Osteoblast (primary cell): ENCODE results near the gene CCBE1. TPM values are rescaled to one million over a fixed set of nuclear protein-coding genes. Genes with fewer than 3 reads are reported as not detected.

Experiments used
- DNase-seq: peaks from one replicate; pipeline ENCODE4 v3.0.0; 2011; ENCODE audit warnings: low spot score, mixed read lengths; ENCODE audit not compliant: insufficient read length; ENCODE audit errors: missing footprints
- H2AFZ ChIP-seq: 2 replicates; pipeline ENCODE4 v1.6.0; 2011; ENCODE audit warnings: mild to moderate bottlenecking, low read length
- H3K27ac ChIP-seq: 2 replicates; pipeline ENCODE4 v1.5.1; 2011; ENCODE audit warnings: mild to moderate bottlenecking, low read depth, low read length, moderate library complexity
- H3K27me3 ChIP-seq: 2 replicates; pipeline ENCODE4 v1.6.0; 2012; ENCODE audit warnings: mild to moderate bottlenecking, control low read depth, inconsistent platforms, low read length, moderate library complexity; ENCODE audit not compliant: insufficient read depth
- H3K36me3 ChIP-seq: 2 replicates; pipeline ENCODE4 v1.5.1; 2011; ENCODE audit warnings: mild to moderate bottlenecking, low read length, control low read depth, moderate library complexity; ENCODE audit not compliant: insufficient read depth
- H3K4me1 ChIP-seq: 2 replicates; pipeline ENCODE4 v1.5.1; 2011; ENCODE audit warnings: mild to moderate bottlenecking, low read length, control low read depth, moderate library complexity; ENCODE audit not compliant: insufficient read depth
- H3K4me2 ChIP-seq: 2 replicates; pipeline ENCODE4 v1.6.0; 2011; ENCODE audit warnings: mild to moderate bottlenecking, low read length; ENCODE audit not compliant: insufficient read depth
- H3K4me3 ChIP-seq: fragments of 200-600 bp; sonication (generic); 3 replicates; pipeline ENCODE4 v1.5.1; 2012; ENCODE audit warnings: mild to moderate bottlenecking, low read length, inconsistent platforms; ENCODE audit not compliant: insufficient read depth
- H3K79me2 ChIP-seq: 2 replicates; pipeline ENCODE4 v1.6.0; 2012; ENCODE audit warnings: mild to moderate bottlenecking, low read length, control low read depth, inconsistent platforms; ENCODE audit not compliant: insufficient read depth
- H3K9me3 ChIP-seq: 2 replicates; pipeline ENCODE4 v1.5.1; 2011; ENCODE audit warnings: low read depth, low read length, control low read depth
- H4K20me1 ChIP-seq: 2 replicates; pipeline ENCODE4 v1.6.0; 2012; ENCODE audit warnings: mild to moderate bottlenecking, low read length, control low read depth; ENCODE audit not compliant: insufficient read depth
- CTCF ChIP-seq: IDR thresholded peaks from 2 replicates; pipeline ENCODE4 v1.5.1; 2011; ENCODE audit warnings: mild to moderate bottlenecking, low read depth, low read length, moderate library complexity; ENCODE audit errors: extremely low read depth
- total RNA-seq: library from RNA; depleted of rRNA; stranded (reverse); fragments of >200 nt; gene quantifications from 2 replicates; pipeline ENCODE4 v1.2.3, GENCODE V29; 2012

CCBE1 gene
- total RNA-seq, 1 donor = 51.4 TPM

DNA sequence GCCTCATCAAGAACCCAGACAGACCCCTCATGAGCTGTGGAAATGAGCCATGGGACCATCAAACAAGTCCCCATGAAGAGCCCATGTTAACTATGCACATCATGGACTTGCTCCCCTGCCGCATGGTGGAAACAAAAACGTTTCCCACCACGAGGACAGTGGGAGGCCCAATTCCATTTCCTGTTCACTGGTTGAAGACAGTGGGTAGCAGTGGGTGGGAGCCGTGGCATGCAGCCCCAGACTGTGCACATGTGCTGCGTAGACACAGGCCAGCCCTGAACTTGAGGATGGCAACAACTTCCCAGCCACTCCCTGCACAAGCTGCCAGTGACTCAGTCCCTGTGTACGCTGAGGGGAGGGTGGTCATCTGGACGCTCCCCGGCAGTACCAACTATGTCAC is 229.7 kb downstream of the CCBE1 start:
- H3K27ac ChIP-seq = no peak overlapping the region
- no peaks in the 10 kb centered on the region for H3K79me2 ChIP-seq
- H3K36me3 ChIP-seq = peaks cover 23% of the 10 kb centered on the region
- no peak overlapping the region for H3K4me3 ChIP-seq
- H3K4me2 ChIP-seq = no peak overlapping the region
- TF ChIP-seq CTCF = no peak
- no peak for DNase-seq
- no peaks in the 10 kb centered on the region for H3K27me3 ChIP-seq
- no peak overlapping the region for H2AFZ ChIP-seq
- H3K4me1 ChIP-seq = no peaks in the 10 kb centered on the region
- no peaks in the 10 kb centered on the region for H3K9me3 ChIP-seq
- H4K20me1 ChIP-seq = no peaks in the 10 kb centered on the region

DNA sequence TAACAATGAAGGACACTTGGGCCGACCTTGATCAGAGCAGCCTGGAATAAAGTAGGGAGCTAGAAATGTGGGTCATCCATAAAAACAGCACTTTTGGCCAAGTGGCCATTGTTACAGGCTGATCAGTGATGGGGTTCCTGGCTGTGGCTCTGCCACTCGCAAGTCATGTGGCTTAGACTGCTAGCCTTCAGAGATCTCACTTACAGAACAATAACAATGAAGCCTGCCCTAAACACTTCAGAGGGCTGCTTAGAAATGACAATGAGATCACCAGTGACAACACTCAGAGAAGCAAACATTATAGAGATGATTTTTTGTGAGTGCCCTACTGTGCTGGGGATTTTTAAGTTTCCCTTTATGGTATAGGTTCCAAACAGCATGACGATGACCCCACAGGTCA is 230.2 kb downstream of the CCBE1 start:
- Histone ChIP-seq H3K4me2 (no peak overlapping the region), H3K36me3 (peaks cover 23% of the 10 kb centered on the region), H3K79me2 (no peaks in the 10 kb centered on the region), H3K4me1 (no peaks in the 10 kb centered on the region), H3K27ac (no peak overlapping the region), H3K27me3 (no peaks in the 10 kb centered on the region), H4K20me1 (no peaks in the 10 kb centered on the region), H3K9me3 (no peaks in the 10 kb centered on the region), H3K4me3 (no peak overlapping the region), H2AFZ (no peak overlapping the region)
- TF ChIP-seq CTCF = no peak
- no peak for DNase-seq

GRCh38 chr18:59464486-59464885 is 232.7 kb downstream of the CCBE1 start:
- DNase-seq = no peak
- H3K4me1 ChIP-seq = peaks cover 5% of the 10 kb centered on the region
- no peak overlapping the region for H3K27ac ChIP-seq

DNA sequence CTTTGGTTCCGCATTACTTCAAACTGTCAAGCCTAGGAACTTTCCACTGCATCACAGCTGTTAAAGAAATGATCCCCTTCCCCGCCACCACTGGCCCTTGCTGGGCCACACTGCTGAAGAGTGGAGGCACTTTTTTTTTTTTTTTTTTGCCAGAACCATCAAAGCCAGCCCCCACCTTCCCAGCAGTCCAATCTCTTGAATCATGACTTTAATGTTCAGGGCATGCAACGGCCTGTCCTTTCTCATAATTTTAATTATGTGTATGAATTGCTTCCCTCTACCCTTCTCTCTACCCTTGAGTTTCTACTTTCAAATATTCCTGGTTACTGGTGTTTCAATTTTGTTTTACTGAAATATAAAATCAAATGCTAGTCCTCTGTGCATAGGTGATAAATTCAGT is 236.1 kb downstream of the CCBE1 start:
- Histone ChIP-seq H3K4me3 (no peak overlapping the region), H3K36me3 (peaks cover 26% of the 10 kb centered on the region), H3K27ac (no peak overlapping the region), H3K4me2 (no peak overlapping the region), H3K27me3 (no peaks in the 10 kb centered on the region), H3K4me1 (peaks cover 5% of the 10 kb centered on the region), H4K20me1 (no peaks in the 10 kb centered on the region), H3K79me2 (no peaks in the 10 kb centered on the region), H3K9me3 (no peaks in the 10 kb centered on the region), H2AFZ (no peak overlapping the region)
- DNase-seq = no peak
- no peak for TF ChIP-seq CTCF

More at GRCh38 chr18:59464486-59464885, 232.7 kb downstream of the CCBE1 start:
- Histone ChIP-seq H3K27me3 (no peaks in the 10 kb centered on the region), H2AFZ (no peak overlapping the region), H3K79me2 (no peaks in the 10 kb centered on the region), H3K36me3 (peaks cover 17% of the 10 kb centered on the region), H3K9me3 (no peaks in the 10 kb centered on the region), H4K20me1 (no peaks in the 10 kb centered on the region), H3K4me2 (no peak overlapping the region), H3K4me3 (no peak overlapping the region)
- no peak for TF ChIP-seq CTCF
